Measurements from ENCODE around the gene BRPF3.

DNA sequence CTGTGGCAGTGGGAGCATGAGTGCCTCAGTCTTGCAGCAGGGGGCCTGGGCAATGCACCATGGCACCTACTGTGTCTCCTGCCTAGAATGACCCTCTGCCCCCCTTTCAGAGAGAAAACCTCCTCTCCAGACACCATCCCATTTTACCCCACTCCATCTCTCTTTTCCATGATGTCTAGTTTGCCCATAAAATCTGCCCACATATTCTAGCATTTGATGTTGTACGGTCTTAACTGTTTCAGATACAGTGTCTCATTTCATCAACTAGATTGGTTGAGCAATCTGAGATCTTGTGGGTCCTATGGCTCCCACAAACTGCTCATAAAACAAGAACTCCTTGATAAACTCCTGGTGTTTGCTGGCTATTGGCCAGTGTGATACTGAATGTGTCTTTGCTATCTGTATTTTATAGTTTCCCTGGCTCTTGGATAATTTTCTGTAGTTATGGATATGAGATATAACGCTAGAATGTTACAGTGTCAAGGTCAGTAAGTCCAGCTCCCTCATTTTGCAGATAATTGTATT, 81.5 kb downstream of the BRPF3 start:
- no peak for TF ChIP-seq POLR2A (IDR thresholded peaks at IDR 0.05; ENCODE audit: low read length)
- no peak for TF ChIP-seq GATA1 (IDR thresholded peaks at IDR 0.05; ENCODE audit: low read depth, low read length)
